CD8-positive, alpha-beta memory T cell (primary cell): ENCODE data around the gene PCNX2. TPM values are rescaled to one million over a fixed set of nuclear protein-coding genes. Genes with fewer than 3 reads are reported as not detected.

ENCODE experiments used
- CTCF ChIA-PET: fragments of 350-600 bp; sonication (Branson Sonifier 250); formaldehyde crosslinking; loops from one replicate; lab custom pipeline; 2021; ENCODE audit warnings: antibody characterized with exemption; lab: Charles Lee
- POLR2A ChIA-PET: fragments of 350-600 bp; sonication (Branson Sonifier 250); formaldehyde crosslinking; loops from one replicate; lab custom pipeline; 2021; ENCODE audit warnings: antibody characterized with exemption; lab: Charles Lee
- DNase-seq, 5 donors: peaks; one replicate each; pipeline versions ENCODE4 v3.0.0 to v3.0.0-alpha.2; 2020 to 2022; ENCODE audit warnings: mixed read lengths in 1 of 5
- H3K27ac ChIP-seq: one replicate; pipeline ENCODE4 v1.7.0; 2013; ENCODE audit warnings: low read depth, mild to moderate bottlenecking, low read length, moderate library complexity
- H3K27me3 ChIP-seq: 2 replicates; pipeline ENCODE4 v1.7.0; 2013; ENCODE audit warnings: low read length, mild to moderate bottlenecking; ENCODE audit not compliant: insufficient read depth, poor library complexity, severe bottlenecking
- H3K36me3 ChIP-seq: 2 replicates; pipeline ENCODE4 v1.7.0; 2013; ENCODE audit warnings: mild to moderate bottlenecking, low read length, moderate library complexity; ENCODE audit not compliant: insufficient read depth
- H3K4me1 ChIP-seq: 2 replicates; pipeline ENCODE4 v1.7.0; 2013; ENCODE audit warnings: mild to moderate bottlenecking, low read length, moderate library complexity; ENCODE audit not compliant: insufficient read depth
- H3K4me3 ChIP-seq: 2 replicates; pipeline ENCODE4 v1.7.0; 2013; ENCODE audit warnings: mild to moderate bottlenecking, low read length
- H3K9me3 ChIP-seq: 2 replicates; pipeline ENCODE4 v1.7.0; 2013; ENCODE audit warnings: mild to moderate bottlenecking, low read length
- H3K27ac Mint-ChIP-seq, 8 donors: one replicate each; pipeline ENCODE4 v1.8.0; 2020 to 2021; ENCODE audit warnings: mixed read lengths in 8 of 8, mild to moderate bottlenecking in 6 of 8, inconsistent platforms in 3 of 8, moderate library complexity in 3 of 8
- H3K27me3 Mint-ChIP-seq, 2 donors: one replicate each; pipeline ENCODE4 v1.8.0; 2020 to 2021; ENCODE audit warnings: mixed read lengths in 2 of 2, mild to moderate bottlenecking in 1 of 2, moderate library complexity in 1 of 2
- H3K36me3 Mint-ChIP-seq, 3 donors: one replicate each; pipeline ENCODE4 v1.8.0; 2020 to 2021; ENCODE audit warnings: mixed read lengths in 3 of 3, inconsistent platforms in 1 of 3, mild to moderate bottlenecking in 1 of 3
- H3K4me1 Mint-ChIP-seq, 3 donors: one replicate each; pipeline ENCODE4 v1.8.0; 2020 to 2021; ENCODE audit warnings: mixed read lengths in 3 of 3, inconsistent platforms in 1 of 3, mild to moderate bottlenecking in 1 of 3
- H3K4me3 Mint-ChIP-seq, 7 donors: one replicate each; pipeline ENCODE4 v1.8.0; 2020 to 2021; ENCODE audit warnings: mixed read lengths in 7 of 7, mild to moderate bottlenecking in 6 of 7, moderate library complexity in 4 of 7, inconsistent platforms in 2 of 7
- H3K9me3 Mint-ChIP-seq, 5 donors: one replicate each; pipeline ENCODE4 v1.8.0; 2020 to 2022; ENCODE audit warnings: mixed read lengths in 5 of 5, mild to moderate bottlenecking in 3 of 5, moderate library complexity in 2 of 5, inconsistent platforms in 1 of 5
- polyA plus RNA-seq: library from polyadenylated mRNA; unstranded; fragments of 300-500 nt; fragmentation: Illumina TruSeq; gene quantifications from one replicate; pipeline ENCODE4 v1.2.3, GENCODE V29; 2021
- total RNA-seq, 2 experiments: library from RNA; stranded (reverse); gene quantifications; one replicate each; pipeline ENCODE4 v1.2.3, GENCODE V29; 2021

The PCNX2 gene
- total and polyA plus RNA-seq, 3 experiments from 2014 or later, result 11.7 to 27.3 (median 26.7) TPM

- Histone ChIP-seq H3K9me3 (no peaks in the 10 kb centered on the region), H3K27me3 (no peaks in the 10 kb centered on the region), H3K4me3 (peak within 1 kb of the TSS; percentile 86), H3K27ac (peak within 1 kb of the TSS; percentile 52), H3K4me1 (peaks cover 22% of the 10 kb centered on the region), H3K36me3 (no peaks in the 10 kb centered on the region)
- peak within 1 kb of the TSS; percentile 94 to 99 (median 96) for H3K4me3 Mint-ChIP-seq
- peak; percentile 90 to 94 (median 92) for DNase-seq
- no peaks in the 10 kb centered on the region for H3K27me3 Mint-ChIP-seq
- H3K9me3 Mint-ChIP-seq, result no peaks in the 10 kb centered on the region
- peaks cover 31 to 44% (median 43%) of the 10 kb centered on the region in 3 donors for H3K4me1 Mint-ChIP-seq
- H3K36me3 Mint-ChIP-seq, result peaks cover 0 to 10% (median 0%) of the 10 kb centered on the region in 3 donors
- peak within 1 kb of the TSS; percentile 86 to 98 (median 95) for H3K27ac Mint-ChIP-seq
- ChIA-PET CTCF (interaction anchor here (0.9 kb wide), 1 partner anchor 10 kb away, joined by 3 read pairs; no protein-coding TSS in a partner anchor), POLR2A (interaction anchor here (1.4 kb wide), 1 partner anchor 26 kb away, joined by 4 read pairs; no protein-coding TSS in a partner anchor)
Measured at GRCh38 chr1:232950197-232951176, 345.0 kb downstream of the PCNX2 start, which contains the start of gene NTPCR. Gene NTPCR, plus strand, starts transcription at chr1:232950611. Its CDS starts 100 bp downstream, at chr1:232950711.

- ChIA-PET POLR2A (interaction anchor here (1.4 kb wide), 1 partner anchor 26 kb away, joined by 4 read pairs; no protein-coding TSS in a partner anchor), CTCF (interaction anchor here (0.9 kb wide), 1 partner anchor 10 kb away, joined by 3 read pairs; no protein-coding TSS in a partner anchor)
- H3K9me3 Mint-ChIP-seq, result no peaks in the 10 kb centered on the region
- H3K27ac Mint-ChIP-seq, result peak overlapping the region; percentile 83 to 98 (median 94)
- peak overlapping the region; percentile 86 for H3K4me3 ChIP-seq
- no peaks in the 10 kb centered on the region for H3K9me3 ChIP-seq
- peaks cover 0 to 9% (median 0%) of the 10 kb centered on the region in 3 donors for H3K36me3 Mint-ChIP-seq
- DNase-seq, result no peak
- no peaks in the 10 kb centered on the region for H3K27me3 ChIP-seq
- H3K4me1 ChIP-seq, result peaks cover 22% of the 10 kb centered on the region
- peak overlapping the region; percentile 52 for H3K27ac ChIP-seq
- no peaks in the 10 kb centered on the region for H3K27me3 Mint-ChIP-seq
- H3K4me1 Mint-ChIP-seq, result peaks cover 30 to 47% (median 45%) of the 10 kb centered on the region in 3 donors
- peak overlapping the region; percentile 94 to 99 (median 96) for H3K4me3 Mint-ChIP-seq
- H3K36me3 ChIP-seq, result no peaks in the 10 kb centered on the region
Measured at GRCh38 chr1:232949636-232950196, 345.8 kb downstream of the PCNX2 start.

GRCh38 chr1:232944347-232944746, 351.2 kb downstream of the PCNX2 start:
- no peak overlapping the region for H3K4me3 ChIP-seq
- peaks cover 0 to 3% (median 0%) of the 10 kb centered on the region in 3 donors for H3K36me3 Mint-ChIP-seq
- H3K36me3 ChIP-seq, result no peaks in the 10 kb centered on the region
- H3K9me3 ChIP-seq, result no peaks in the 10 kb centered on the region
- H3K4me3 Mint-ChIP-seq, result peak overlapping the region in 3 of 7 donors; percentile 20 to 44 (median 36)
- peaks cover 12 to 26% (median 22%) of the 10 kb centered on the region in 3 donors for H3K4me1 Mint-ChIP-seq
- POLR2A ChIA-PET, result no interaction called here
- no peaks in the 10 kb centered on the region for H3K27me3 ChIP-seq
- no peaks in the 10 kb centered on the region for H3K9me3 Mint-ChIP-seq
- peaks cover 8 to 10% of the 10 kb centered on the region in 2 donors for H3K27me3 Mint-ChIP-seq
- no peak overlapping the region for H3K27ac ChIP-seq
- peak overlapping the region in 5 of 8 donors; percentile 30 to 58 (median 47) for H3K27ac Mint-ChIP-seq
- CTCF ChIA-PET, result interaction anchor here (0.7 kb wide), 1 partner anchor 11 kb away, joined by 3 read pairs; no protein-coding TSS in a partner anchor
- no peak for DNase-seq
- peaks cover 9% of the 10 kb centered on the region for H3K4me1 ChIP-seq

GRCh38 chr1:232943679-232944252, 351.8 kb downstream of the PCNX2 start:
- Histone ChIP-seq H3K27ac (no peak overlapping the region), H3K27me3 (no peaks in the 10 kb centered on the region), H3K9me3 (no peaks in the 10 kb centered on the region), H3K36me3 (no peaks in the 10 kb centered on the region), H3K4me1 (peaks cover 9% of the 10 kb centered on the region), H3K4me3 (no peak overlapping the region)
- Mint-ChIP-seq H3K4me1 (peaks cover 12 to 21% (median 19%) of the 10 kb centered on the region in 3 donors), H3K27me3 (peaks cover 8 to 13% of the 10 kb centered on the region in 2 donors), H3K9me3 (no peaks in the 10 kb centered on the region), H3K27ac (peak overlapping the region in 5 of 8 donors; percentile 15 to 64 (median 36)), H3K4me3 (peak overlapping the region in 3 of 7 donors; percentile 28 to 46 (median 37)), H3K36me3 (peaks cover 0 to 3% (median 0%) of the 10 kb centered on the region in 3 donors)
- DNase-seq, result no peak
- ChIA-PET POLR2A (no interaction called here), CTCF (no interaction called here)

GRCh38 chr1:232942413-232943294, 352.9 kb downstream of the PCNX2 start:
- Mint-ChIP-seq H3K27me3 (peaks cover 8 to 22% of the 10 kb centered on the region in 2 donors), H3K4me1 (peaks cover 12 to 21% (median 19%) of the 10 kb centered on the region in 3 donors), H3K36me3 (peaks cover 0 to 3% (median 0%) of the 10 kb centered on the region in 3 donors), H3K4me3 (no peak overlapping the region), H3K27ac (no peak overlapping the region), H3K9me3 (no peaks in the 10 kb centered on the region)
- Histone ChIP-seq H3K4me1 (peaks cover 9% of the 10 kb centered on the region), H3K36me3 (no peaks in the 10 kb centered on the region), H3K4me3 (no peak overlapping the region), H3K27me3 (no peaks in the 10 kb centered on the region), H3K9me3 (no peaks in the 10 kb centered on the region), H3K27ac (no peak overlapping the region)
- POLR2A ChIA-PET, result no interaction called here
- CTCF ChIA-PET, result no interaction called here
- no peak for DNase-seq

- no peak overlapping the region for H3K27ac Mint-ChIP-seq
- Histone ChIP-seq H3K9me3 (no peaks in the 10 kb centered on the region), H3K4me3 (no peak overlapping the region), H3K36me3 (no peaks in the 10 kb centered on the region), H3K4me1 (peaks cover 9% of the 10 kb centered on the region), H3K27ac (no peak overlapping the region), H3K27me3 (no peaks in the 10 kb centered on the region)
- POLR2A ChIA-PET, result no interaction called here
- H3K36me3 Mint-ChIP-seq, result peaks cover 0 to 3% (median 0%) of the 10 kb centered on the region in 3 donors
- peaks cover 0 to 2% (median 0%) of the 10 kb centered on the region in 5 donors for H3K9me3 Mint-ChIP-seq
- DNase-seq, result no peak
- H3K27me3 Mint-ChIP-seq, result peaks cover 8 to 29% of the 10 kb centered on the region in 2 donors
- CTCF ChIA-PET, result interaction anchor here (0.8 kb wide), 1 partner anchor 10 kb away, joined by 3 read pairs; the partner anchor contains the start of gene NTPCR
- peaks cover 12 to 21% (median 19%) of the 10 kb centered on the region in 3 donors for H3K4me1 Mint-ChIP-seq
- H3K4me3 Mint-ChIP-seq, result no peak overlapping the region
Measured at GRCh38 chr1:232940262-232940661, 355.3 kb downstream of the PCNX2 start.
